IMR-90 (cell line): ENCODE data around the gene NAPB. TPM values are rescaled to one million over a fixed set of nuclear protein-coding genes. Genes with fewer than 3 reads are reported as not detected.

Experiments
- ATAC-seq: fragments of 200-7000 bp; cut with Tn5 transposase; 2 replicates; pipeline ENCODE4 v1.9.1; 2020; ENCODE audit warnings: low read depth, mild to moderate bottlenecking, moderate library complexity
- BruUV-seq: library from RNA; stranded (reverse); fragments of 400-500 nt; replicated peaks from 2 replicates; lab custom pipeline; 2021; lab: Mats Ljungman, UMichigan
- CTCF ChIA-PET: fragments of 300-600 bp; formaldehyde crosslinking; extraction: SDS; loops from one replicate; lab custom pipeline; 2021; ENCODE audit warnings: antibody characterized with exemption; lab: Yijun Ruan, JAX
- POLR2A ChIA-PET: fragments of 300-600 bp; sonication (Branson Sonifier 250); formaldehyde crosslinking; loops from one replicate; lab custom pipeline; 2022; ENCODE audit warnings: antibody characterized with exemption; ENCODE audit not compliant: unreplicated experiment; lab: Charles Lee
- DNase-seq: peaks from one replicate; pipeline ENCODE4 v3.0.0; 2013
- H2AFZ ChIP-seq: replicated peaks from 2 replicates; pipeline ENCODE3; 2013; ENCODE audit warnings: low read length, mild to moderate bottlenecking; ENCODE audit not compliant: poor library complexity
- H2AK5ac ChIP-seq: 2 replicates; pipeline ENCODE4 v1.6.1; 2013; ENCODE audit warnings: low read depth, low read length, inconsistent platforms
- H2AK9ac ChIP-seq: replicated peaks from 2 replicates; pipeline ENCODE3; 2013; ENCODE audit warnings: mild to moderate bottlenecking, low read depth, low read length, moderate library complexity; ENCODE audit not compliant: poor library complexity
- H2BK120ac ChIP-seq: 2 replicates; pipeline ENCODE4 v1.6.1; 2013; ENCODE audit warnings: low read depth, low read length, inconsistent platforms
- H2BK15ac ChIP-seq: 3 replicates; pipeline ENCODE4 v1.6.1; 2013; ENCODE audit warnings: low read depth, low read length, inconsistent platforms
- H2BK20ac ChIP-seq: 2 replicates; pipeline ENCODE4 v1.6.1; 2013; ENCODE audit warnings: low read depth, mild to moderate bottlenecking, inconsistent platforms, low read length, moderate library complexity
- H2BK5ac ChIP-seq: 2 replicates; pipeline ENCODE4 v1.6.1; 2013; ENCODE audit warnings: mild to moderate bottlenecking, low read depth, low read length, inconsistent platforms; ENCODE audit not compliant: poor library complexity, severe bottlenecking
- H3K14ac ChIP-seq: replicated peaks from 2 replicates; pipeline ENCODE4 v1.6.1; 2013; ENCODE audit warnings: low read depth, low read length, inconsistent platforms
- H3K18ac ChIP-seq: 2 replicates; pipeline ENCODE4 v1.6.1; 2013; ENCODE audit warnings: low read depth, low read length, control low read depth
- H3K23ac ChIP-seq: 2 replicates; pipeline ENCODE4 v1.6.1; 2013; ENCODE audit warnings: low read depth, low read length, inconsistent platforms
- H3K27ac ChIP-seq: 2 replicates; pipeline ENCODE4 v1.5.1; 2013; ENCODE audit warnings: mild to moderate bottlenecking, control low read depth, low read length; ENCODE audit not compliant: insufficient read depth
- H3K27me3 ChIP-seq: 2 replicates; pipeline ENCODE4 v1.6.1; 2013; ENCODE audit warnings: low read length; ENCODE audit not compliant: control insufficient read depth, insufficient read depth
- H3K36me3 ChIP-seq: 2 replicates; pipeline ENCODE4 v1.6.1; 2013; ENCODE audit warnings: low read length, mixed read lengths; ENCODE audit not compliant: control insufficient read depth, insufficient read depth
- H3K4ac ChIP-seq: 2 replicates; pipeline ENCODE4 v1.6.1; 2013; ENCODE audit warnings: low read depth, low read length, inconsistent platforms
- H3K4me1 ChIP-seq: 2 replicates; pipeline ENCODE4 v1.6.1; 2013; ENCODE audit warnings: low read length, mixed read lengths; ENCODE audit not compliant: control insufficient read depth, insufficient read depth
- H3K4me2 ChIP-seq: 2 replicates; pipeline ENCODE4 v1.6.1; 2013; ENCODE audit warnings: low read depth, mild to moderate bottlenecking, control low read depth, low read length, moderate library complexity
- H3K4me3 ChIP-seq: 2 replicates; pipeline ENCODE4 v1.5.1; 2013; ENCODE audit warnings: low read depth, mild to moderate bottlenecking, control low read depth, low read length, moderate library complexity; ENCODE audit not compliant: insufficient read depth
- H3K56ac ChIP-seq: 2 replicates; pipeline ENCODE4 v1.6.1; 2013; ENCODE audit warnings: low read length, inconsistent platforms; ENCODE audit not compliant: insufficient read depth; ENCODE audit errors: extremely low read depth
- H3K79me1 ChIP-seq, 2 experiments: 2 replicates each; pipeline ENCODE4 v1.6.1; 2013; ENCODE audit warnings: low read length in 2 of 2, inconsistent platforms in 1 of 2, low read depth in 1 of 2
- H3K9ac ChIP-seq: 2 replicates; pipeline ENCODE4 v1.6.1; 2013; ENCODE audit warnings: low read depth, low read length, control low read depth
- H3K9me1 ChIP-seq: 2 replicates; pipeline ENCODE4 v1.6.1; 2013; ENCODE audit warnings: low read length, inconsistent platforms; ENCODE audit not compliant: insufficient read depth
- H3K9me3 ChIP-seq: 2 replicates; pipeline ENCODE4 v1.6.1; 2013; ENCODE audit warnings: low read length; ENCODE audit not compliant: control insufficient read depth, insufficient read depth
- H4K20me1 ChIP-seq: 2 replicates; pipeline ENCODE4 v1.6.1; 2013; ENCODE audit warnings: low read length, inconsistent platforms; ENCODE audit not compliant: insufficient read depth
- H4K5ac ChIP-seq: 2 replicates; pipeline ENCODE4 v1.6.1; 2013; ENCODE audit warnings: mild to moderate bottlenecking, low read depth, low read length, control low read depth
- H4K8ac ChIP-seq, 2 experiments: 2 replicates each; pipeline ENCODE4 v1.6.1; 2013; ENCODE audit warnings: low read depth in 2 of 2, low read length in 2 of 2, control low read depth in 1 of 2, inconsistent platforms in 1 of 2
- H4K91ac ChIP-seq: 2 replicates; pipeline ENCODE4 v1.6.1; 2013; ENCODE audit warnings: low read depth, low read length, inconsistent platforms; ENCODE audit not compliant: insufficient read depth
- CEBPB ChIP-seq: IDR thresholded peaks from 2 replicates; pipeline ENCODE4 v1.6.1; 2012; ENCODE audit warnings: low read depth, low read length, improper control_type of control experiment
- CHD1 ChIP-seq: IDR thresholded peaks from 2 replicates; pipeline ENCODE4 v1.6.1; 2012; ENCODE audit warnings: low read depth, low read length, improper control_type of control experiment
- MAFK ChIP-seq: IDR thresholded peaks from 2 replicates; pipeline ENCODE4 v1.6.1; 2012; ENCODE audit warnings: low read depth, low read length, improper control_type of control experiment
- MXI1 ChIP-seq: IDR thresholded peaks from 2 replicates; pipeline ENCODE4 v1.6.1; 2012; ENCODE audit warnings: low read depth, mild to moderate bottlenecking, low read length, moderate library complexity, borderline replicate concordance
- RAD21 ChIP-seq: IDR thresholded peaks from 2 replicates; pipeline ENCODE4 v1.6.1; 2012; ENCODE audit warnings: low read length, improper control_type of control experiment
- RFX5 ChIP-seq: IDR thresholded peaks from 2 replicates; pipeline ENCODE4 v1.8.0; 2012; ENCODE audit warnings: low read depth, mild to moderate bottlenecking, low read length, moderate library complexity
- WGBS, 2 experiments: methylation state at CpG; one replicate each; pipeline versions ENCODE4 v1.1.5 to v1.1.7; 2013; ENCODE audit warnings: missing lambda C conversion rate in 2 of 2; ENCODE audit not compliant: insufficient read length in 1 of 2; ENCODE audit errors: extremely low coverage in 2 of 2; 5-methylcytosine and 5-hydroxymethylcytosine counted together
- dilution Hi-C: fragments of 300-500 bp; cut with HindIII; formaldehyde crosslinking; loops from one replicate; pipeline ENCODE4 v1.14.3; 2018; ENCODE audit warnings: low sequenced_read_pairs; ENCODE audit not compliant: unreplicated experiment
- in situ Hi-C: fragments of 300-500 bp; cut with MboI; formaldehyde crosslinking; loops from 3 replicates; pipeline ENCODE4 v1.14.3; 2019; ENCODE audit warnings: low sequenced_read_pairs, inconsistent platforms, mixed read lengths
- intact Hi-C: fragments of 100-400 bp; cut with micrococcal nuclease; formaldehyde crosslinking; loops from 2 replicates; pipeline ENCODE4 v1.10.0; 2022
- polyA plus RNA-seq, 3 experiments: library from polyadenylated mRNA; depleted of rRNA; stranded (reverse); fragments of >200 nt; gene quantifications; 2 replicates each; pipeline ENCODE4 v1.2.3, GENCODE V29; 2012; ENCODE audit warnings: low replicate concordance in 1 of 3
- total RNA-seq: library from RNA; depleted of rRNA; stranded (reverse); fragments of >200 nt; gene quantifications from 2 replicates; pipeline ENCODE4 v1.2.3, GENCODE V29; 2012
- TF ChIP-seq, protein P1 (sequence below): fragments of 150-350 bp; IDR thresholded peaks from 2 replicates; pipeline ENCODE4 v1.6.1; 2016; ENCODE audit warnings: low read depth, mild to moderate bottlenecking, low read length, moderate library complexity, borderline replicate concordance
- TF ChIP-seq, protein P2 (sequence below): fragments of 150-350 bp; IDR thresholded peaks from 2 replicates; pipeline ENCODE4 v1.6.1; 2017; ENCODE audit warnings: mild to moderate bottlenecking, antibody characterized with exemption, low read length, low read depth

NAPB gene
- total and polyA plus RNA-seq, 2 of the 4 experiments (the other 2 are of a cell fraction), result 4.4 to 5.2 TPM

DNA sequence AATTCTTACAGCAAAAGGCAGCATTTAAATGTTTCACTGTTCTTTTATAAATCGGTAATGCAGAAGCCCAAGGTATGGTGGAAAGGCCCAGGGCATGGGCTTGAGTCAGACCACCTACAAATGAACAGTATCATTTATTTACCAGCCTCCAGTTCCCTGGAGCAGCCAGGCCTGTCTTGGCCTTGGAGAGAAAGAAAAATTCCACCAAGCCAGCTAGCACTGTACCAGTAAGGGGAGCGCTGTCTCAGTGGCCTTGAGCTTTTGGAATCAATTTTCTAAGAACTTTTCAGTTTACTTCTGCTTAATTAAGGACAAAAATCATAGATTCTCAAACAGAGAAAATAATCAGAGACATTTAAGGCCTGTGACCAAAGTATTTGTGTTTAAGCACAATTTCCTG, 12.3 kb downstream of the NAPB start:
- H3K79me1 ChIP-seq, result peaks cover 24 to 73% of the 10 kb centered on the region in 2 experiments
- H3K56ac ChIP-seq, result no peak overlapping the region
- no peak for TF ChIP-seq RFX5
- TF ChIP-seq, protein P1, sequence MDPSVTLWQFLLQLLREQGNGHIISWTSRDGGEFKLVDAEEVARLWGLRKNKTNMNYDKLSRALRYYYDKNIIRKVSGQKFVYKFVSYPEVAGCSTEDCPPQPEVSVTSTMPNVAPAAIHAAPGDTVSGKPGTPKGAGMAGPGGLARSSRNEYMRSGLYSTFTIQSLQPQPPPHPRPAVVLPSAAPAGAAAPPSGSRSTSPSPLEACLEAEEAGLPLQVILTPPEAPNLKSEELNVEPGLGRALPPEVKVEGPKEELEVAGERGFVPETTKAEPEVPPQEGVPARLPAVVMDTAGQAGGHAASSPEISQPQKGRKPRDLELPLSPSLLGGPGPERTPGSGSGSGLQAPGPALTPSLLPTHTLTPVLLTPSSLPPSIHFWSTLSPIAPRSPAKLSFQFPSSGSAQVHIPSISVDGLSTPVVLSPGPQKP, result no peak
- no peak for TF ChIP-seq RAD21
- TF ChIP-seq MAFK, result no peak
- TF ChIP-seq, protein P2, sequence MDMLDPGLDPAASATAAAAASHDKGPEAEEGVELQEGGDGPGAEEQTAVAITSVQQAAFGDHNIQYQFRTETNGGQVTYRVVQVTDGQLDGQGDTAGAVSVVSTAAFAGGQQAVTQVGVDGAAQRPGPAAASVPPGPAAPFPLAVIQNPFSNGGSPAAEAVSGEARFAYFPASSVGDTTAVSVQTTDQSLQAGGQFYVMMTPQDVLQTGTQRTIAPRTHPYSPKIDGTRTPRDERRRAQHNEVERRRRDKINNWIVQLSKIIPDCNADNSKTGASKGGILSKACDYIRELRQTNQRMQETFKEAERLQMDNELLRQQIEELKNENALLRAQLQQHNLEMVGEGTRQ, result no peak
- TF ChIP-seq CEBPB, result no peak
- TF ChIP-seq MXI1, result no peak
- TF ChIP-seq CHD1, result no peak
- intact Hi-C loops, result no loop called here
- H4K91ac ChIP-seq, result no peak overlapping the region
- H2BK20ac ChIP-seq, result no peak overlapping the region
- H3K4me2 ChIP-seq, result no peak overlapping the region
- H2AFZ ChIP-seq, result no peak overlapping the region
- H3K23ac ChIP-seq, result no peak overlapping the region
- no peaks in the 10 kb centered on the region for H3K36me3 ChIP-seq
- H4K5ac ChIP-seq, result no peak overlapping the region
- no peak overlapping the region for H3K27ac ChIP-seq
- DNase-seq (no peak), ATAC-seq (no peak)
- H3K9ac ChIP-seq, result no peak overlapping the region
- dilution Hi-C loops, result no loop called here
- H3K4me1 ChIP-seq, result peaks cover 10% of the 10 kb centered on the region
- WGBS, 2 experiments, result no CpG with 5 or more reads among the region's 2 CpGs
- peaks cover 47% of the 10 kb centered on the region for H4K20me1 ChIP-seq
- H3K4me3 ChIP-seq, result no peak overlapping the region
- no peak overlapping the region for H2BK5ac ChIP-seq
- BruUV-seq, result no TSS peak
- H2BK120ac ChIP-seq, result no peak overlapping the region
- H3K9me1 ChIP-seq, result peaks cover 13% of the 10 kb centered on the region
- ChIA-PET CTCF (interaction anchor here (1.0 kb wide), 1 partner anchor 33 kb away, joined by 3 read pairs; no protein-coding TSS in a partner anchor), POLR2A (no interaction called here)
- H2AK5ac ChIP-seq, result no peak overlapping the region
- no peaks in the 10 kb centered on the region for H3K9me3 ChIP-seq
- H3K27me3 ChIP-seq, result no peaks in the 10 kb centered on the region
- H2BK15ac ChIP-seq, result no peak overlapping the region
- H4K8ac ChIP-seq, result no peak overlapping the region
- in situ Hi-C loops, result no loop called here
- no peak overlapping the region for H3K14ac ChIP-seq
- no peak overlapping the region for H2AK9ac ChIP-seq
- H3K18ac ChIP-seq, result no peak overlapping the region
- H3K4ac ChIP-seq, result no peak overlapping the region
